Pancreas (tissue), 10 donors: ENCODE results near the gene TMEM225B. TPM values are rescaled to one million over a fixed set of nuclear protein-coding genes. Genes with fewer than 3 reads are reported as not detected.

Experiments used
- ATAC-seq, 4 donors: fragments of 200-7000 bp; cut with Tn5 transposase; one replicate each; pipeline versions ENCODE4 v1.8.0 to v1.9.1; 2020; ENCODE audit warnings: mild to moderate bottlenecking in 4 of 4, moderate library complexity in 4 of 4
- DNase-seq, 6 donors: peaks; one replicate each; pipeline ENCODE4 v3.0.0-alpha.2; 2020
- FAIRE-seq: peaks from 2 replicates; lab custom pipeline; 2012; peaks lifted over from hg19 to GRCh38; lab: Jason Lieb, UNC
- H3K27ac ChIP-seq, 4 donors: fragments of 200-600 bp; sonication (generic); 1 replicate in 3 of 4; 2 replicates in 1 of 4; pipeline versions ENCODE4 v1.5.0 to v1.8.0; 2020
- H3K27me3 ChIP-seq, 4 donors: fragments of 200-600 bp; one replicate each; pipeline ENCODE4 v1.8.0; 2021
- H3K36me3 ChIP-seq, 3 donors: fragments of 200-600 bp; sonication (generic) in 1 of 3; one replicate each; pipeline versions ENCODE4 v1.5.0 to v1.8.0; 2020 to 2021
- H3K4me1 ChIP-seq, 3 donors: fragments of 200-600 bp; one replicate each; pipeline ENCODE4 v1.8.0; 2021
- H3K4me3 ChIP-seq, 4 donors: fragments of 200-600 bp; sonication (generic) in 2 of 4; one replicate each; pipeline versions ENCODE4 v1.5.0 to v1.8.0; 2020 to 2021
- H3K9me3 ChIP-seq, 4 donors: fragments of 200-600 bp; one replicate each; pipeline ENCODE4 v1.8.0; 2021
- CTCF ChIP-seq, 4 donors: fragments of 200-600 bp; sonication (generic) in 3 of 4; IDR thresholded peaks; one replicate each; pipeline versions ENCODE4 v1.5.0 to v1.8.0; 2021; ENCODE audit warnings: antibody characterized with exemption in 4 of 4
- WGBS, 2 donors: extraction: QIAGEN DNeasy Blood & Tissue Kit; methylation state at CpG; one replicate each; pipeline ENCODE4 v1.1.7; 2013; 5-methylcytosine and 5-hydroxymethylcytosine counted together
- intact Hi-C, 3 donors: fragments of 100-400 bp; cut with DNase I; formaldehyde crosslinking; loops; one replicate each; pipeline versions ENCODE4 v1.11.1 to v1.14.2; 2022
- polyA plus RNA-seq, 2 donors: library from polyadenylated mRNA; stranded (reverse); fragments of 200-250 nt; gene quantifications; one replicate each; pipeline ENCODE4 v1.2.3, GENCODE V29; 2013
- total RNA-seq, 6 donors: library from RNA; stranded (reverse); fragmentation: NEBNext Ultra II Directional in 4 of 6; extraction: Animal tissue kit (Norgen Biotek cat#: 25700) in 4 of 6; gene quantifications; one replicate each; pipeline versions ENCODE4 v1.2.1 to v1.2.4, GENCODE V29; 2021 to 2023
- donor health status: healthy with polysubstance abuse.
- donor health status: DM: no; HTN: no; CAD: no; lungs with moderate emphysema.
- donor health status: DM: no; HTN: no; CAD: no.
- donor health status: control.
- donor health status: control.
- donor health status: Bipolar disorder and iron deficiency.
- donor health status: DM: yes; HTN: yes; CAD: no.
- donor health status: DM: no; HTN: no; CAD: no.
- donor health status: DM: no; HTN: no; CAD: no.
- donor health status: DM: yes; HTN: yes; CAD: no.

The TMEM225B gene
- total and polyA plus RNA-seq, 8 donors = 0.16 to 1.5 (median 0.59) TPM

DNA sequence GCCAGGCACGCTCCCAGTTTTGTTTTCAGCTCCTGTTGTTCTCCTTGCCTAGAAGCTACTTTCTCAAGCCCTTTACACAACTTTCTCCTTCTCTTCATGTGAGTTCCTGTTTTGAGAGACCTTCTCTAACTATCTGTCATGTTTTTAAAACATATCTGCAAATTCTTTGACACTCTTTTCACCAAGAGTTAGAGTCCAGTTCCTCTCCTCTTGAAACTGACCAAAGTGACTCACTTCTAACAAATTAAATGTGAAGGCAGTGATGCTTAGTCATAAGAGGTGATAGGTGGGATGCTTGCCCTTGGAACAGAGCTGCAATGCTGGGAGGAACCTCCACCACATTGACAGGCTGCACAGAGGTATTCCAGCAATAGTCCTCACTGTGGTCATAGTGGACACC lies 44.0 kb downstream of the TMEM225B start:
- intact Hi-C loops = no loop called here
- H3K27me3 ChIP-seq = no peaks in the 10 kb centered on the region
- H3K9me3 ChIP-seq = no peaks in the 10 kb centered on the region
- no peaks in the 10 kb centered on the region for H3K4me1 ChIP-seq
- H3K4me3 ChIP-seq = no peak overlapping the region
- no peak overlapping the region for H3K27ac ChIP-seq
- no peaks in the 10 kb centered on the region for H3K36me3 ChIP-seq
- ATAC-seq = no peak
- WGBS, 2 donors = 88 to 93% methylated on average over 1 of the region's 1 CpG
- no peak for TF ChIP-seq CTCF (IDR thresholded peaks at IDR 0.05)
- FAIRE-seq = no peak
- DNase-seq = no peak

DNA sequence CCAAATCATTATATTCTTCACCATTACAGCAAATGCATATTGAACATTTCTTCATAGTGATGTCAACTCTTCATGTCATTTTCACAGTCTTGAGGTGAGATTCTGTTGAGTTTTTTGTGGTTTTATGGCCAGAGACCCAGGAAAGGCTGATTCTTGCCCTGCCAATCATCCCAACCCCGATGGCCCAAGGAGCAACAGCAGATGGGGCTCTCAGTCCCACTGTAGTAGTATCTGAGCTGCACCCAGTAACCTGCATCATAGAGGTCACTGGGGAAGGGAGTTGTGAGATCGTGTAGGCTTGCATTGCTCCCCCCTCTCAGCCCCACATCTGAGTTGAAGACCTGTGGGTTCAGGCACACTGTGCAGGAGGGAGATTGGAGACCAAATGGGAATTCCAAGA lies 45.4 kb downstream of the TMEM225B start:
- WGBS, 2 donors = 82 to 90% methylated on average over 2 of the region's 2 CpGs
- ATAC-seq = no peak
- Histone ChIP-seq H3K27me3 (no peaks in the 10 kb centered on the region), H3K36me3 (no peaks in the 10 kb centered on the region), H3K4me1 (no peaks in the 10 kb centered on the region), H3K9me3 (no peaks in the 10 kb centered on the region), H3K27ac (no peak overlapping the region), H3K4me3 (no peak overlapping the region)
- no peak for FAIRE-seq
- TF ChIP-seq CTCF (IDR thresholded peaks at IDR 0.05) = no peak
- intact Hi-C loops = no loop called here
- DNase-seq = no peak

DNA sequence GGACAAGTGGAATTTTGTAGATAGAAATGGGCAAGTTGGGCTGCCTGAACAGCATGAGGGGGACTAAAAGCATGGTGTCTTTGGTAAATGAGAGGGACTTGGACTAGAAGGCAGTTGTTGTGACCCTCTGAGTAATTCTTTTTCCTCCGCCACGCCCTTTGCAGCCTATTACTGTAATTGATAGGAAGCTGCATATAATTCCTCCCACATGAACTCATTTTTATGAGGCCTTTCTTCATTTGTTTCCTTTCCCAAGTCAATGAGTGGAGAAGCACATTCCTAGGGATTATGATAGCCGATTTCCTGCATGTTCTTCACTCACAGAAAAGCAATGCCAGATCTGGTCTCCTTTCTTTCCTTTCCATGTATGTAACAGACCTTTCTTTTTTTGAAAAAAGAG lies 46.4 kb downstream of the TMEM225B start:
- intact Hi-C loops = no loop called here
- no peaks in the 10 kb centered on the region for H3K4me1 ChIP-seq
- TF ChIP-seq CTCF (IDR thresholded peaks at IDR 0.05) = no peak
- DNase-seq (no peak), FAIRE-seq (no peak), ATAC-seq (no peak)
- no peak overlapping the region for H3K27ac ChIP-seq
- H3K9me3 ChIP-seq = no peaks in the 10 kb centered on the region
- H3K4me3 ChIP-seq = no peak overlapping the region
- no peaks in the 10 kb centered on the region for H3K36me3 ChIP-seq
- whole genome bisulfite sequencing, 2 donors = 96 to 100% methylated on average over 3 of the region's 3 CpGs
- no peaks in the 10 kb centered on the region for H3K27me3 ChIP-seq

DNA sequence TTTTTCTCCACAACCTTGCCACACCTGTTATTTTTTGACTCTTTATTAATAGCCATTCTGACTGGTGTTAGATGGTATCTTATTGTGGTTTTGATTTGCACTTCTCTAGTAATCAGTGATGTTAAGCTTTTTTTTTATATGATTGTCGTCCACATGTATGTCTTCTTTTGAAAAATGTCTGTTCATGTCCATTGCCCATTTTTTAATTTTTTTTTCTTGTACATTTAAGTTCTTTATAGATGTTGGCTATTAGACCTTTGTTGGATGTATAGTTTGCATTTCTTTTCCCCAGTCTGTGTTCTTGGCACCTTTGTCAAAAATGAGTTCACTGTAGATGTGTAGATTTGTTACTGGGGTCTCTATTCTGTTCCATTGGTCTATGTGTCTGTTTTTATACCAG lies 47.5 kb downstream of the TMEM225B start:
- Histone ChIP-seq H3K9me3 (no peaks in the 10 kb centered on the region), H3K4me1 (no peaks in the 10 kb centered on the region), H3K36me3 (no peaks in the 10 kb centered on the region), H3K4me3 (no peak overlapping the region), H3K27me3 (no peaks in the 10 kb centered on the region), H3K27ac (no peak overlapping the region)
- ATAC-seq (no peak), FAIRE-seq (no peak), DNase-seq (no peak)
- TF ChIP-seq CTCF (IDR thresholded peaks at IDR 0.05) = no peak
- intact Hi-C loops = no loop called here
- WGBS, 2 donors = 95 to 100% methylated on average over 1 of the region's 1 CpG

- 94 to 96% methylated on average over 2 of the region's 2 CpGs for WGBS, 2 donors
These were observed 50.8 kb downstream of the TMEM225B start for GRCh38 chr7:99648843-99649242.

More at GRCh38 chr7:99648843-99649242, 50.8 kb downstream of the TMEM225B start:
- no peak overlapping the region for H3K27ac ChIP-seq
- DNase-seq (no peak), FAIRE-seq (no peak), ATAC-seq (no peak)
- no peak for TF ChIP-seq CTCF (IDR thresholded peaks at IDR 0.05)
- no peak overlapping the region for H3K4me3 ChIP-seq
- no peaks in the 10 kb centered on the region for H3K27me3 ChIP-seq
- no peaks in the 10 kb centered on the region for H3K9me3 ChIP-seq
- H3K4me1 ChIP-seq = no peaks in the 10 kb centered on the region
- intact Hi-C loops = no loop called here
- H3K36me3 ChIP-seq = no peaks in the 10 kb centered on the region
